Dedifferentiated amniotic fluid mesenchymal stem cell (primary cell): Measurements from ENCODE around the gene SERAC1.
A peak's percentile ranks its signal among the peaks of the same experiment; 100 is the strongest.

Experiments used
- DNase-seq: peaks from one replicate; pipeline ENCODE4 v3.0.0-alpha.2; 2016; ENCODE audit errors: extremely low spot score

Gene SERAC1

DNA sequence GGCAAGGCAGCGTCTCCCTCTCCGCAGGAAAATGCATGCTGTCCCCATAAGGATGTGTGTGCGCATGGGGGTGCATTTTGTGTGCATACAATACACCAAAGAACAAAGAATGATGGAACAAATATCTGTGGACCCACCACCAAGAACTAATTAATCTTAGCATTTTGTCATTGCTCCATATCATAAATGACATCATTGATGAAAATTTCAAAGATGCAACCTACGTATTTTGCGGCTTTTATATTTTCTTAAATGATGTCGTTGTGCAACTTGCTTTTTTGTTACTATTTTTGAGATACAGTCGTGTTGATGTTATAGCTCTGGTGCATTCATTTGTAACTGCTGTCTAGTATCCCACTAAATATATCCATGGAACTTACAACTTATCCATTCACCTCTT, 89.7 kb downstream of the SERAC1 start:
- no peak for DNase-seq

- DNase-seq = no peak
Observed at GRCh38 chr6:158077676-158078075, 90.4 kb downstream of the SERAC1 start.

- DNase-seq = no peak
Observed at GRCh38 chr6:158076548-158076947, 91.5 kb downstream of the SERAC1 start.

- DNase-seq = no peak
Observed at GRCh38 chr6:158073776-158074175, 94.3 kb downstream of the SERAC1 start.

DNA sequence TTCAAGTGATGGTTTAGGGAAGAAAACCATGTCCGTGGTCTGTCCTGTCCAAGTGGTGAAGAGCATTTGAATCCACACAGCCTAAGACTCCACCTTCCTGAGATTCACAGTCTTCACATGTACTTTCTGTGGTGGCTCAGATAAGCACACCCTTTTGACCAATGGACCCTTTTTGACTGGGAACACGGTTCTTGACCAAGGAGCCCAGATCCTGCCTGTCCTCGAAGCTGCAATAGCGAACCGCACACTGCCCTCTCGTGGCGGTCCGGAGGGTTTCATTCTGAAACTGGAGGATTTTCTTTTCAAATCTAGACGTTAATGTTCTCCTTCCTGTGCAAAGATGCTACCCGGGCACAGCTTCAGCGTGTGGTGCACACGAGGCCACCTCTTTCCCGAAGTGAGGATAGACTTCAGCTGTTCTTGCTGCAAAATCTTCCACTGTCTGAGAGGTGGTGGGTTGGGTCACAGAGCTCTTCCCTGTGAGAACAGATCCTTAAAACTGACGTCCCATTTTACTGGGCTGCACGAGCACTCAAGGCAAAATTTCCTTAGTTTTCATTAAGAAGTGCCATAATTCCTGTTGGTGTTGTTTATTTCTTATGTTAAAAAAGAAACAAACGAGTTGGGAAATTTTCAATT, 95.9 kb downstream of the SERAC1 start:
- DNase-seq = peak; percentile 63

GRCh38 chr6:158071121-158072082, 96.7 kb downstream of the SERAC1 start:
- DNase-seq = no peak

- DNase-seq = no peak
Observed at GRCh38 chr6:158070513-158070912, 97.5 kb downstream of the SERAC1 start.

GRCh38 chr6:158069800-158070195, 98.3 kb downstream of the SERAC1 start:
- DNase-seq = no peak

- DNase-seq = peak; percentile 16
Observed at GRCh38 chr6:158068893-158069799, 98.9 kb downstream of the SERAC1 start.

- DNase-seq = no peak
Observed at GRCh38 chr6:158068156-158068892, 99.7 kb downstream of the SERAC1 start.

DNA sequence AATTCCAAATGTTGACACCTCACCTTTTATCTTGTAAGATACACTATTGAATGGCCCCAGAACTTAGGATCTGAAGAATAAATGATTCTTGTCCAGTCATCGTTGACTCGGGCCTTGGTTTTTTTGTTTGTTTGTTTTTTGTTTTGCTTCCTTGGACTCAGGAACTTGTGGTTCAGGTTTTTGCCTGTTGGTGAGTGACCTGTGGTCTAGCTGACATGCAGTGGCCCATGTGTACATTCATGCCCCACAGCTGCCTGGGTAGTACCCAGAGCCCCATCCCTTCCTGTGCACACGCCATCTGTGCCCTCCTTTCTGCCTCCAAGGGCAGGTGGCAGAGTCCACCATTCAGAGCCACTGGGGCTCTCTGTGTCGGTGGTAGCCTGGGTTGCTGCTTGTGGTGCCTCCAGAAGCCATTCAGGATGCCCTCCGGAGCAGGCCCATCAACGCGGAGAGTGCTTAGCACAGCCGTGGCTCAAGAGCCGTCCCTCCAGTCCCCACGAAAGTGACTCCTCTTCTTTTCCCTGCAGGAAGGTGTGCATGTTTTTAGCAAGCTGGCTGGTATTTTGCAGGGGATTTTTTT, 100.5 kb downstream of the SERAC1 start:
- no peak for DNase-seq

GRCh38 chr6:158066136-158066781, 101.8 kb downstream of the SERAC1 start:
- DNase-seq = no peak

GRCh38 chr6:158064725-158065251, 103.3 kb downstream of the SERAC1 start:
- no peak for DNase-seq

DNA sequence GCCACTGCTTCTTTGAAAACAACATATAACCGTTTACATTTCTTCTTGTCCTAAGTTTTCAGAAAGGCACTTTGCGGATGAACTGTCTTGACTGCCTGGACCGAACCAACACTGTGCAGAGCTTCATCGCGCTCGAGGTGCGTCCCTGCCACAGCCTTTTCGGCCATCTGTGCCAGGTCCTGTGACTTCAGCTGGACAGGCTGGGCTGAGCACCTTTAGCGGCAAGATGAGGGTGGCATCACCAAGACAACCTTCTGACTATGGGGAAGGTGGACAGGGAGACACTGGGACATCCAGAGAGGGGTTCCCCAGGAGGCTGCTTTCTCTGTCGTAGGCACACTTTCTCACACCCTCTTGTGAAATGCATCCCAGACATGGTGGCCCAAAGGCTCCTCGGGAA, 104.3 kb downstream of the SERAC1 start:
- DNase-seq = no peak

GRCh38 chr6:158061709-158062461, 106.2 kb downstream of the SERAC1 start:
- no peak for DNase-seq

- no peak for DNase-seq
Observed at GRCh38 chr6:158061361-158061708, 106.7 kb downstream of the SERAC1 start.

DNA sequence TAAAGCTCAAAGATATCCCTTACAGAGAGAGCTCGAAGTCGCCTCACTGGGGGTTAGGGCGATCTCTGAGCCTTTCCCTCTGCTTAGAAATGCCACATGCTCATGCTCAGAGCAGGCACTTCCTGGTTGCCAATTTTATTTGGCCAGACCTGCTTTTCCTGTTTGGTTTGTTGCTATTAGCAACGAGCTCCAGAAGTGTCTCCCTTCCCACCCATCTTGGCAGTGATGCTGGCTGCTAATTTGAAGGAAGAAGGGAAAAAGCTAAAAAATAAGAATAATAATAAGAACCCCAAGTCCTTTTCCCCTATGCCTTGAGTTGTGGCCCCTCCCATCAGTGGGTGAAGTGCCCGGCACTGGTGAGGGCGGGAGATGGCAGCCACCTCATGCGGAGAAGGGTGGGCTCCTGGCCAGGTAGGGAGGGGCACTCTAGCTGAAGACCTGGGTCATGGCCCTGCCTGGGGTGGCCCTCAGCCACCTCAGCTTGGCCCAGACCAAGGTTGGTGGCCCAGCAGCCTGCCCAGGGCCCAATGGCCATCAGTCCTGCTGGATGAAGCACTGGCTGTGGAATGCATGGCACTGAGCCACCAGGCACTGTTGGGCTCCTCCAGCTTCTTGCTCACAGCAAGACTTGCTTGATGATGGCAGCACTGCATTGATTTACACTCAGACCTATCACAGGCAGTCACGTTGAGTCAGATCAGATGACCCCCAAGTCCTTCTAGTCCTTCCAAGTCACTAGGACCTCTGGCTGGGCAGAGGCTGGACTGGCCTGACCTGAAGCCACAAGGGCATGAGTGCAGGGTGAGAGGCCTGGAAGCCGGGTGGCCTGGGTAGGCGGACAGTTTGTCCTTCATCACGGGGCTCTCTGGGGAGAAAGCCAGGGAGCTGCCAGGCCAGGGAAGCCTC, 107.4 kb downstream of the SERAC1 start:
- peak; percentile 75 for DNase-seq
